Mesenchymal stem cell (in vitro differentiated cells and primary cell): Measurements from ENCODE around the gene GTF3C2.
A peak's percentile ranks its signal among the peaks of the same experiment; 100 is the strongest.
"Not testable (repeated sequence)": the region's sequence is repeated elsewhere in the genome, so short reads cannot be mapped to it uniquely, and the experiment has no call there.

Experiments used
- DNase-seq: peaks from one replicate; pipeline ENCODE4 v3.0.0-alpha.2; 2013
- H2AFZ ChIP-seq: one replicate; pipeline ENCODE4 v1.6.1; 2013; ENCODE audit warnings: low read depth, mild to moderate bottlenecking, control low read depth, inconsistent platforms, low read length, moderate library complexity
- H2AK5ac ChIP-seq: 2 replicates; pipeline ENCODE4 v1.6.1; 2013; ENCODE audit warnings: low read length, moderate library complexity, mild to moderate bottlenecking, inconsistent platforms; ENCODE audit not compliant: severe bottlenecking
- H2BK120ac ChIP-seq: one replicate; pipeline ENCODE4 v1.6.1; 2013; ENCODE audit warnings: low read depth, mild to moderate bottlenecking, inconsistent platforms, low read length, moderate library complexity
- H2BK12ac ChIP-seq, 2 experiments: one replicate each; pipeline ENCODE4 v1.6.1; 2013; ENCODE audit warnings: inconsistent platforms in 2 of 2, low read length in 2 of 2, mild to moderate bottlenecking in 2 of 2, moderate library complexity in 2 of 2, control low read depth in 1 of 2
- H2BK15ac ChIP-seq: one replicate; pipeline ENCODE4 v1.6.1; 2013; ENCODE audit warnings: mild to moderate bottlenecking, low read depth, inconsistent platforms; ENCODE audit not compliant: poor library complexity, severe bottlenecking
- H2BK5ac ChIP-seq: 2 replicates; pipeline ENCODE4 v1.6.1; 2013; ENCODE audit warnings: low read depth, mild to moderate bottlenecking, low read length, control low read depth, inconsistent platforms; ENCODE audit not compliant: poor library complexity, severe bottlenecking
- H3K14ac ChIP-seq, 2 experiments: one replicate each; pipeline ENCODE4 v1.6.1; 2013; ENCODE audit warnings: inconsistent platforms in 2 of 2, low read length in 2 of 2, control low read depth in 1 of 2, mild to moderate bottlenecking in 1 of 2, moderate library complexity in 1 of 2
- H3K18ac ChIP-seq, 2 experiments: one replicate each; pipeline ENCODE4 v1.6.1; 2013; ENCODE audit warnings: inconsistent platforms in 2 of 2, low read length in 2 of 2, control low read depth in 1 of 2, low read depth in 1 of 2, mild to moderate bottlenecking in 1 of 2
- H3K23ac ChIP-seq, 2 experiments: one replicate each; pipeline ENCODE4 v1.6.1; 2013; ENCODE audit warnings: inconsistent platforms in 2 of 2, low read length in 2 of 2, mild to moderate bottlenecking in 2 of 2, moderate library complexity in 2 of 2, control low read depth in 1 of 2
- H3K27ac ChIP-seq: 2 replicates; pipeline ENCODE4 v1.5.1; 2013; ENCODE audit warnings: mild to moderate bottlenecking, moderate library complexity, low read length, control low read depth, inconsistent platforms; ENCODE audit not compliant: poor library complexity, severe bottlenecking
- H3K27me3 ChIP-seq, 2 experiments: 2 replicates each; pipeline versions ENCODE4 v1.6.1 to v1.7.0; 2013; ENCODE audit warnings: low read length in 2 of 2, mild to moderate bottlenecking in 2 of 2, moderate library complexity in 2 of 2, control low read depth in 1 of 2, inconsistent platforms in 1 of 2; ENCODE audit not compliant: control insufficient read depth in 1 of 2, insufficient read depth in 1 of 2
- H3K36me3 ChIP-seq, 2 experiments: 2 replicates each; pipeline versions ENCODE4 v1.6.1 to v1.7.0; 2013; ENCODE audit warnings: low read length in 2 of 2, control low read depth in 1 of 2, inconsistent platforms in 1 of 2, low read depth in 1 of 2, mild to moderate bottlenecking in 1 of 2; ENCODE audit not compliant: insufficient read depth in 2 of 2, control insufficient read depth in 1 of 2
- H3K4ac ChIP-seq, 2 experiments: one replicate each; pipeline ENCODE4 v1.6.1; 2013; ENCODE audit warnings: inconsistent platforms in 2 of 2, low read length in 2 of 2, mild to moderate bottlenecking in 2 of 2, moderate library complexity in 2 of 2, control low read depth in 1 of 2, low read depth in 1 of 2
- H3K4me1 ChIP-seq: 2 replicates; pipeline ENCODE4 v1.6.1; 2013; ENCODE audit warnings: low read depth, low read length, control low read depth; ENCODE audit not compliant: control insufficient read depth, insufficient read depth
- H3K4me2 ChIP-seq: 2 replicates; pipeline ENCODE4 v1.6.1; 2013; ENCODE audit warnings: low read length, mild to moderate bottlenecking, inconsistent platforms; ENCODE audit not compliant: poor library complexity, severe bottlenecking
- H3K4me3 ChIP-seq, 2 experiments: 2 replicates each; pipeline versions ENCODE4 v1.5.1 to v1.7.0; 2013; ENCODE audit warnings: low read length in 2 of 2, mild to moderate bottlenecking in 2 of 2, control low read depth in 1 of 2, low read depth in 1 of 2; ENCODE audit not compliant: insufficient read depth in 1 of 2
- H3K79me1 ChIP-seq: replicated peaks from 2 replicates; pipeline ENCODE4 v1.6.1; 2013; ENCODE audit warnings: mild to moderate bottlenecking, control low read depth, low read length, inconsistent platforms; ENCODE audit not compliant: poor library complexity, severe bottlenecking
- H3K9ac ChIP-seq: 2 replicates; pipeline ENCODE4 v1.7.0; 2013; ENCODE audit warnings: mild to moderate bottlenecking, low read length, moderate library complexity
- H3K9me3 ChIP-seq: 2 replicates; pipeline ENCODE4 v1.7.0; 2013; ENCODE audit warnings: mild to moderate bottlenecking, low read length; ENCODE audit not compliant: control insufficient read depth
- H4K8ac ChIP-seq: one replicate; pipeline ENCODE4 v1.6.1; 2013; ENCODE audit warnings: inconsistent platforms, mild to moderate bottlenecking, low read length, moderate library complexity
- H4K91ac ChIP-seq: one replicate; pipeline ENCODE4 v1.6.1; 2013; ENCODE audit warnings: mild to moderate bottlenecking, low read length, inconsistent platforms
- WGBS: methylation state at CpG from one replicate; pipeline ENCODE4 v1.1.7; 2013; ENCODE audit warnings: mixed read lengths; 5-methylcytosine and 5-hydroxymethylcytosine counted together

GTF3C2 gene

GRCh38 chr2:27320958-27321543, 35.5 kb downstream of the GTF3C2 start:
- Histone ChIP-seq H2BK5ac (no peak overlapping the region), H3K4me1 (peaks cover 13% of the 10 kb centered on the region), H3K4ac (no peak overlapping the region), H2AK5ac (no peak overlapping the region), H3K79me1 (peaks cover 22% of the 10 kb centered on the region), H4K91ac (no peak overlapping the region), H3K9me3 (no peaks in the 10 kb centered on the region), H3K36me3 (peaks cover 18 to 25% of the 10 kb centered on the region in 2 experiments), H3K27me3 (no peaks in the 10 kb centered on the region), H2AFZ (no peak overlapping the region), H3K27ac (peak overlapping the region; percentile 62), H4K8ac (no peak overlapping the region), H3K4me3 (peak overlapping the region in 1 of 2 experiments; percentile 91), H3K18ac (no peak overlapping the region), H2BK12ac (peak overlapping the region in 1 of 2 experiments; percentile 45), H3K14ac (no peak overlapping the region), H2BK120ac (no peak overlapping the region), H3K9ac (peak overlapping the region; percentile 99), H3K4me2 (peak overlapping the region; percentile 17), H2BK15ac (no peak overlapping the region), H3K23ac (no peak overlapping the region)
- WGBS, result 28% methylated on average over 8 of the region's 8 CpGs
- peak; percentile 98 for DNase-seq

- H3K23ac ChIP-seq, result not testable (repeated sequence)
Observed at GRCh38 chr2:27319839-27320238, 36.7 kb downstream of the GTF3C2 start.

GRCh38 chr2:27316655-27317412, 39.7 kb downstream of the GTF3C2 start:
- Histone ChIP-seq H3K4me1 (peaks cover 5% of the 10 kb centered on the region), H3K9me3 (no peaks in the 10 kb centered on the region), H3K9ac (no peak overlapping the region), H3K23ac (no peak overlapping the region), H2AFZ (no peak overlapping the region), H2BK12ac (no peak overlapping the region), H4K91ac (no peak overlapping the region), H2BK15ac (no peak overlapping the region), H3K4ac (no peak overlapping the region), H3K36me3 (peaks cover 23 to 34% of the 10 kb centered on the region in 2 experiments), H3K4me2 (no peak overlapping the region), H2AK5ac (no peak overlapping the region), H3K14ac (no peak overlapping the region), H3K18ac (no peak overlapping the region), H3K27ac (no peak overlapping the region), H3K79me1 (peaks cover 18% of the 10 kb centered on the region), H2BK120ac (no peak overlapping the region), H4K8ac (no peak overlapping the region), H2BK5ac (no peak overlapping the region), H3K27me3 (no peaks in the 10 kb centered on the region), H3K4me3 (no peak overlapping the region)
- DNase-seq, result no peak
- WGBS, result 96% methylated on average over 11 of the region's 12 CpGs

More at GRCh38 chr2:27319839-27320238, 36.7 kb downstream of the GTF3C2 start:
- H2BK12ac ChIP-seq, DNase-seq, H3K4ac ChIP-seq, H3K9ac ChIP-seq, H3K18ac ChIP-seq, H4K91ac ChIP-seq, H2BK5ac ChIP-seq, H2BK15ac ChIP-seq, H2AFZ ChIP-seq, H3K9me3 ChIP-seq, H2AK5ac ChIP-seq, H2BK120ac ChIP-seq, H4K8ac ChIP-seq, H3K4me2 ChIP-seq, H3K4me3 ChIP-seq, H3K27me3 ChIP-seq, H3K27ac ChIP-seq, H3K14ac ChIP-seq: not testable (repeated sequence)
- peaks cover 24% of the 10 kb centered on the region for H3K79me1 ChIP-seq
- 94% methylated on average over 15 of the region's 15 CpGs for WGBS
- H3K4me1 ChIP-seq, result peaks cover 13% of the 10 kb centered on the region
- peaks cover 21 to 27% of the 10 kb centered on the region in 2 experiments for H3K36me3 ChIP-seq

- H3K27ac ChIP-seq, result no peak overlapping the region
- H3K36me3 ChIP-seq, result peaks cover 30 to 46% of the 10 kb centered on the region in 2 experiments
- 76% methylated on average over 8 of the region's 8 CpGs for WGBS
- no peak overlapping the region for H2AFZ ChIP-seq
- no peak overlapping the region for H2BK12ac ChIP-seq
- H2BK15ac ChIP-seq, result no peak overlapping the region
- H3K79me1 ChIP-seq, result peaks cover 18% of the 10 kb centered on the region
- no peak overlapping the region for H4K91ac ChIP-seq
- no peak overlapping the region for H2BK120ac ChIP-seq
- no peaks in the 10 kb centered on the region for H3K4me1 ChIP-seq
- no peak overlapping the region for H2BK5ac ChIP-seq
- H3K27me3 ChIP-seq, result no peaks in the 10 kb centered on the region
- H3K4me3 ChIP-seq, result no peak overlapping the region
- no peak overlapping the region for H4K8ac ChIP-seq
- H3K23ac ChIP-seq, result no peak overlapping the region
- DNase-seq, result no peak
- H3K4ac ChIP-seq, result no peak overlapping the region
- no peak overlapping the region for H3K4me2 ChIP-seq
- no peaks in the 10 kb centered on the region for H3K9me3 ChIP-seq
- no peak overlapping the region for H3K14ac ChIP-seq
- no peak overlapping the region for H3K18ac ChIP-seq
- no peak overlapping the region for H2AK5ac ChIP-seq
- no peak overlapping the region for H3K9ac ChIP-seq
Observed at GRCh38 chr2:27315122-27315521, 41.4 kb downstream of the GTF3C2 start.
